Sigmoid colon (tissue), 4 donors: ENCODE data around the gene C1orf198.

Experiments
- EP300 ChIP-seq, 4 donors: sonication (generic); formaldehyde crosslinking; IDR thresholded peaks; one replicate each; pipeline ENCODE4 v1.6.1; 2017; ENCODE audit warnings: antibody characterized with exemption in 4 of 4
- POLR2A ChIP-seq, 2 donors: fragments of 450-650 bp; IDR thresholded peaks; one replicate each; pipeline ENCODE4 v1.6.1; 2016; ENCODE audit warnings: antibody characterized with exemption in 2 of 2, mild to moderate bottlenecking in 2 of 2, moderate library complexity in 2 of 2
- POLR2AphosphoS5 ChIP-seq, 4 donors: sonication (generic); formaldehyde crosslinking; IDR thresholded peaks; one replicate each; pipeline ENCODE4 v1.6.1; 2017; ENCODE audit warnings: antibody characterized with exemption in 4 of 4
- TF ChIP-seq, protein P1 (sequence below), 4 experiments: fragments of 450-650 bp in 3 of 4; fragments of 200-600 bp in 1 of 4; IDR thresholded peaks; one replicate each; pipeline ENCODE4 v1.5.1; 2016 to 2019; ENCODE audit warnings: antibody characterized with exemption in 4 of 4, mild to moderate bottlenecking in 3 of 4, moderate library complexity in 2 of 4

DNA sequence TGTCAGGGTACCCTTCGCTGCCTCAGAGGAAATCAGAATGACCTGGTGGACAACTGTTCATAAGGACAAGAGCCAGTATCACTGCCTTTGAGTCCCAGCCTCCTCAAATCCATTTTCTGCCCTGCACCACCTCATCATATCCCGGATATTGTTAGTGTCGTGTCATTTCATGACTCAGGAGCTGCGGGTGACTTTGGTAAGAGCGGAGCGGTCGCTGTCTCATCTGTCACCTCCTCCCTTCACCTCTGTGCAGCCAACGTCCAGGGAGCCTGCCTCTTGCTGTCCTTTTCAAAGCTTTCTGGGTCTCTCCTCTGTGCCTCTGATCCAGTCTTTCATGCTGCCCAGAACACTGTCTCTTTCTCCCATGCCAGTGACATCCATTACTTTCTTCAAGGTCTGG, 7.0 kb upstream of the C1orf198 start:
- TF ChIP-seq, protein P1, sequence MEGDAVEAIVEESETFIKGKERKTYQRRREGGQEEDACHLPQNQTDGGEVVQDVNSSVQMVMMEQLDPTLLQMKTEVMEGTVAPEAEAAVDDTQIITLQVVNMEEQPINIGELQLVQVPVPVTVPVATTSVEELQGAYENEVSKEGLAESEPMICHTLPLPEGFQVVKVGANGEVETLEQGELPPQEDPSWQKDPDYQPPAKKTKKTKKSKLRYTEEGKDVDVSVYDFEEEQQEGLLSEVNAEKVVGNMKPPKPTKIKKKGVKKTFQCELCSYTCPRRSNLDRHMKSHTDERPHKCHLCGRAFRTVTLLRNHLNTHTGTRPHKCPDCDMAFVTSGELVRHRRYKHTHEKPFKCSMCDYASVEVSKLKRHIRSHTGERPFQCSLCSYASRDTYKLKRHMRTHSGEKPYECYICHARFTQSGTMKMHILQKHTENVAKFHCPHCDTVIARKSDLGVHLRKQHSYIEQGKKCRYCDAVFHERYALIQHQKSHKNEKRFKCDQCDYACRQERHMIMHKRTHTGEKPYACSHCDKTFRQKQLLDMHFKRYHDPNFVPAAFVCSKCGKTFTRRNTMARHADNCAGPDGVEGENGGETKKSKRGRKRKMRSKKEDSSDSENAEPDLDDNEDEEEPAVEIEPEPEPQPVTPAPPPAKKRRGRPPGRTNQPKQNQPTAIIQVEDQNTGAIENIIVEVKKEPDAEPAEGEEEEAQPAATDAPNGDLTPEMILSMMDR (IDR thresholded peaks at IDR 0.05) = no peak
- no peak for TF ChIP-seq POLR2A (IDR thresholded peaks at IDR 0.05)
- TF ChIP-seq POLR2AphosphoS5 (IDR thresholded peaks at IDR 0.05) = no peak
- TF ChIP-seq EP300 (IDR thresholded peaks at IDR 0.05) = no peak
